Immature natural killer cell (primary cell): ENCODE measurements around the gene PDZRN3. TPM values are rescaled to one million over a fixed set of nuclear protein-coding genes. Genes with fewer than 3 reads are reported as not detected.

Experiments
- DNase-seq, 3 donors: peaks; one replicate each; pipeline ENCODE4 v3.0.0; 2022; ENCODE audit warnings: mixed read lengths in 1 of 3
- H3K27ac Mint-ChIP-seq, 6 donors: one replicate each; pipeline ENCODE4 v1.8.0; 2020; ENCODE audit warnings: mixed read lengths in 6 of 6, mild to moderate bottlenecking in 5 of 6, inconsistent platforms in 4 of 6, moderate library complexity in 3 of 6
- H3K27me3 Mint-ChIP-seq, 3 donors: one replicate each; pipeline ENCODE4 v1.8.0; 2020 to 2021; ENCODE audit warnings: low read depth in 3 of 3, mild to moderate bottlenecking in 3 of 3, mixed read lengths in 3 of 3, moderate library complexity in 3 of 3, inconsistent platforms in 1 of 3
- H3K36me3 Mint-ChIP-seq, 3 donors: one replicate each; pipeline ENCODE4 v1.8.0; 2020; ENCODE audit warnings: mixed read lengths in 3 of 3, inconsistent platforms in 2 of 3, mild to moderate bottlenecking in 2 of 3
- H3K4me1 Mint-ChIP-seq, 2 donors: one replicate each; pipeline ENCODE4 v1.8.0; 2020; ENCODE audit warnings: inconsistent platforms in 2 of 2, mild to moderate bottlenecking in 2 of 2, mixed read lengths in 2 of 2, moderate library complexity in 1 of 2
- H3K4me3 Mint-ChIP-seq, 5 donors: one replicate each; pipeline ENCODE4 v1.8.0; 2020; ENCODE audit warnings: mild to moderate bottlenecking in 5 of 5, mixed read lengths in 5 of 5, inconsistent platforms in 3 of 5, moderate library complexity in 3 of 5
- H3K9me3 Mint-ChIP-seq, 6 donors: one replicate each; pipeline ENCODE4 v1.8.0; 2020; ENCODE audit warnings: mild to moderate bottlenecking in 6 of 6, mixed read lengths in 6 of 6, inconsistent platforms in 4 of 6, moderate library complexity in 3 of 6
- polyA plus RNA-seq, 3 donors: library from polyadenylated mRNA; unstranded; fragments of 300-500 nt; fragmentation: Illumina TruSeq; gene quantifications; one replicate each; pipeline ENCODE4 v1.2.3, GENCODE V29; 2021

PDZRN3 gene
- polyA plus RNA-seq, 3 donors from 2014 or later = not detected

GRCh38 chr3:73404435-73404834 is 220.3 kb downstream of the PDZRN3 start:
- H3K4me1 Mint-ChIP-seq = no peaks in the 10 kb centered on the region
- DNase-seq = no peak
- H3K9me3 Mint-ChIP-seq = no peaks in the 10 kb centered on the region
- H3K36me3 Mint-ChIP-seq = no peaks in the 10 kb centered on the region
- H3K27ac Mint-ChIP-seq = no peak overlapping the region
- H3K4me3 Mint-ChIP-seq = no peak overlapping the region
- H3K27me3 Mint-ChIP-seq = peaks cover 0 to 4% (median 3%) of the 10 kb centered on the region in 3 donors

GRCh38 chr3:73403444-73403843 is 221.3 kb downstream of the PDZRN3 start:
- H3K36me3 Mint-ChIP-seq = no peaks in the 10 kb centered on the region
- DNase-seq = no peak
- no peak overlapping the region for H3K4me3 Mint-ChIP-seq
- H3K9me3 Mint-ChIP-seq = no peaks in the 10 kb centered on the region
- peaks cover 0 to 4% (median 3%) of the 10 kb centered on the region in 3 donors for H3K27me3 Mint-ChIP-seq
- H3K27ac Mint-ChIP-seq = no peak overlapping the region
- H3K4me1 Mint-ChIP-seq = no peaks in the 10 kb centered on the region

- H3K27ac Mint-ChIP-seq = no peak overlapping the region
Measured at GRCh38 chr3:73401616-73402279, 223.0 kb downstream of the PDZRN3 start.

GRCh38 chr3:73401059-73401458 is 223.7 kb downstream of the PDZRN3 start:
- H3K4me3 Mint-ChIP-seq = no peak overlapping the region
- no peak overlapping the region for H3K27ac Mint-ChIP-seq
- H3K9me3 Mint-ChIP-seq = no peaks in the 10 kb centered on the region
- no peak for DNase-seq
- H3K36me3 Mint-ChIP-seq = no peaks in the 10 kb centered on the region
- peaks cover 0 to 4% (median 1%) of the 10 kb centered on the region in 3 donors for H3K27me3 Mint-ChIP-seq
- no peaks in the 10 kb centered on the region for H3K4me1 Mint-ChIP-seq

More at GRCh38 chr3:73401616-73402279, 223.0 kb downstream of the PDZRN3 start:
- Mint-ChIP-seq H3K4me3 (no peak overlapping the region), H3K27me3 (peaks cover 0 to 4% (median 3%) of the 10 kb centered on the region in 3 donors), H3K9me3 (no peaks in the 10 kb centered on the region), H3K4me1 (no peaks in the 10 kb centered on the region), H3K36me3 (no peaks in the 10 kb centered on the region)
- DNase-seq = no peak

GRCh38 chr3:73399666-73400253 is 225.0 kb downstream of the PDZRN3 start:
- Mint-ChIP-seq H3K4me1 (no peaks in the 10 kb centered on the region), H3K27ac (no peak overlapping the region), H3K36me3 (no peaks in the 10 kb centered on the region), H3K9me3 (peaks cover 0 to 2% (median 0%) of the 10 kb centered on the region in 6 donors), H3K4me3 (no peak overlapping the region), H3K27me3 (peaks cover 0 to 4% (median 0%) of the 10 kb centered on the region in 3 donors)
- no peak for DNase-seq

GRCh38 chr3:73399106-73399505 is 225.6 kb downstream of the PDZRN3 start:
- Mint-ChIP-seq H3K27me3 (peaks cover 0 to 3% (median 0%) of the 10 kb centered on the region in 3 donors), H3K36me3 (no peaks in the 10 kb centered on the region), H3K27ac (no peak overlapping the region), H3K4me3 (no peak overlapping the region), H3K9me3 (peaks cover 0 to 2% (median 0%) of the 10 kb centered on the region in 6 donors), H3K4me1 (no peaks in the 10 kb centered on the region)
- no peak for DNase-seq

GRCh38 chr3:73398084-73398483 is 226.7 kb downstream of the PDZRN3 start:
- no peaks in the 10 kb centered on the region for H3K36me3 Mint-ChIP-seq
- no peak for DNase-seq
- no peak overlapping the region for H3K27ac Mint-ChIP-seq
- H3K4me1 Mint-ChIP-seq = no peaks in the 10 kb centered on the region
- H3K4me3 Mint-ChIP-seq = no peak overlapping the region
- H3K9me3 Mint-ChIP-seq = peaks cover 0 to 2% (median 0%) of the 10 kb centered on the region in 6 donors
- H3K27me3 Mint-ChIP-seq = peaks cover 0 to 2% (median 0%) of the 10 kb centered on the region in 3 donors

- peaks cover 0 to 6% (median 0%) of the 10 kb centered on the region in 6 donors for H3K9me3 Mint-ChIP-seq
- H3K4me3 Mint-ChIP-seq = no peak overlapping the region
- no peak for DNase-seq
- no peaks in the 10 kb centered on the region for H3K4me1 Mint-ChIP-seq
- H3K27me3 Mint-ChIP-seq = peaks cover 0 to 8% (median 2%) of the 10 kb centered on the region in 3 donors
- no peak overlapping the region for H3K27ac Mint-ChIP-seq
- no peaks in the 10 kb centered on the region for H3K36me3 Mint-ChIP-seq
Measured at GRCh38 chr3:73394240-73394639, 230.5 kb downstream of the PDZRN3 start.

- Mint-ChIP-seq H3K27me3 (peaks cover 0 to 8% (median 2%) of the 10 kb centered on the region in 3 donors), H3K36me3 (no peaks in the 10 kb centered on the region), H3K4me3 (no peak overlapping the region), H3K27ac (no peak overlapping the region), H3K9me3 (peaks cover 0 to 6% (median 0%) of the 10 kb centered on the region in 6 donors), H3K4me1 (no peaks in the 10 kb centered on the region)
- no peak for DNase-seq
Measured at GRCh38 chr3:73393005-73393404, 231.7 kb downstream of the PDZRN3 start.

- no peaks in the 10 kb centered on the region for H3K4me1 Mint-ChIP-seq
- peaks cover 0 to 8% (median 2%) of the 10 kb centered on the region in 3 donors for H3K27me3 Mint-ChIP-seq
- peaks cover 0 to 6% (median 0%) of the 10 kb centered on the region in 6 donors for H3K9me3 Mint-ChIP-seq
- no peak for DNase-seq
- H3K27ac Mint-ChIP-seq = no peak overlapping the region
- no peaks in the 10 kb centered on the region for H3K36me3 Mint-ChIP-seq
- no peak overlapping the region for H3K4me3 Mint-ChIP-seq
Measured at GRCh38 chr3:73391984-73392383, 232.8 kb downstream of the PDZRN3 start.

GRCh38 chr3:73389928-73390327 is 234.8 kb downstream of the PDZRN3 start:
- peaks cover 0 to 8% (median 2%) of the 10 kb centered on the region in 3 donors for H3K27me3 Mint-ChIP-seq
- no peak overlapping the region for H3K27ac Mint-ChIP-seq
- no peaks in the 10 kb centered on the region for H3K4me1 Mint-ChIP-seq
- no peak for DNase-seq
- no peaks in the 10 kb centered on the region for H3K36me3 Mint-ChIP-seq
- H3K9me3 Mint-ChIP-seq = peaks cover 0 to 6% (median 0%) of the 10 kb centered on the region in 6 donors
- no peak overlapping the region for H3K4me3 Mint-ChIP-seq

- no peak overlapping the region for H3K27ac Mint-ChIP-seq
- peaks cover 0 to 8% (median 5%) of the 10 kb centered on the region in 3 donors for H3K27me3 Mint-ChIP-seq
- no peaks in the 10 kb centered on the region for H3K36me3 Mint-ChIP-seq
- H3K4me3 Mint-ChIP-seq = no peak overlapping the region
- DNase-seq = no peak
- peaks cover 0 to 8% (median 0%) of the 10 kb centered on the region in 6 donors for H3K9me3 Mint-ChIP-seq
- no peaks in the 10 kb centered on the region for H3K4me1 Mint-ChIP-seq
Measured at GRCh38 chr3:73389117-73389813, 235.5 kb downstream of the PDZRN3 start.

GRCh38 chr3:73385568-73385967 is 239.2 kb downstream of the PDZRN3 start:
- H3K27me3 Mint-ChIP-seq = peaks cover 0 to 5% (median 0%) of the 10 kb centered on the region in 3 donors
- H3K4me1 Mint-ChIP-seq = no peaks in the 10 kb centered on the region
- DNase-seq = no peak
- peaks cover 0 to 6% (median 2%) of the 10 kb centered on the region in 6 donors for H3K9me3 Mint-ChIP-seq
- H3K27ac Mint-ChIP-seq = no peak overlapping the region
- H3K36me3 Mint-ChIP-seq = no peaks in the 10 kb centered on the region
- no peak overlapping the region for H3K4me3 Mint-ChIP-seq
